OCI-LY7 (cell line): ENCODE results near the gene COL24A1. TPM values are rescaled to one million over a fixed set of nuclear protein-coding genes. Genes with fewer than 3 reads are reported as not detected.

ENCODE experiments used
- BruUV-seq: library from RNA; stranded (reverse); fragments of 400-500 nt; replicated peaks from 2 replicates; lab custom pipeline; 2021; lab: Mats Ljungman, UMichigan
- CTCF ChIA-PET: fragments of 300-600 bp; sonication (Branson Sonifier 250); formaldehyde crosslinking; loops from one replicate; lab custom pipeline; 2022; ENCODE audit warnings: antibody characterized with exemption; ENCODE audit not compliant: unreplicated experiment; lab: Charles Lee
- POLR2A ChIA-PET: fragments of 300-600 bp; sonication (Branson Sonifier 250); formaldehyde crosslinking; loops from one replicate; lab custom pipeline; 2022; ENCODE audit warnings: antibody characterized with exemption; lab: Charles Lee
- DNase-seq: peaks from one replicate; pipeline ENCODE4 v3.0.0-alpha.2; 2015; ENCODE audit warnings: low spot score
- H2AFZ ChIP-seq: fragments of 200-600 bp; sonication (generic), shearing (Covaris generic); 2 replicates; pipeline ENCODE4 v1.6.1; 2014; ENCODE audit warnings: mild to moderate bottlenecking, antibody characterized with exemption, low read length, moderate library complexity
- H3K27ac ChIP-seq: fragments of 200-600 bp; sonication (generic); 2 replicates; pipeline ENCODE4 v1.5.1; 2014; ENCODE audit warnings: mixed run types, low read depth, mild to moderate bottlenecking, moderate library complexity, low read length, inconsistent platforms; ENCODE audit not compliant: poor library complexity, severe bottlenecking
- H3K36me3 ChIP-seq: fragments of 200-600 bp; sonication (generic); 2 replicates; pipeline ENCODE4 v1.6.1; 2014; ENCODE audit warnings: mild to moderate bottlenecking, antibody characterized with exemption, low read length, moderate library complexity, mixed read lengths; ENCODE audit not compliant: insufficient read depth
- H3K4me1 ChIP-seq: fragments of 200-600 bp; sonication (generic); 2 replicates; pipeline ENCODE4 v1.5.1; 2014; ENCODE audit warnings: mild to moderate bottlenecking, low read length; ENCODE audit not compliant: insufficient read depth, poor library complexity, severe bottlenecking
- H3K4me2 ChIP-seq: fragments of 200-600 bp; sonication (generic); 2 replicates; pipeline ENCODE4 v1.6.1; 2014; ENCODE audit warnings: mild to moderate bottlenecking, low read length
- H3K4me3 ChIP-seq: fragments of 200-600 bp; sonication (generic); 2 replicates; pipeline ENCODE4 v1.5.1; 2014; ENCODE audit warnings: mild to moderate bottlenecking, low read depth, low read length; ENCODE audit not compliant: poor library complexity, severe bottlenecking
- H3K79me2 ChIP-seq: fragments of 200-600 bp; sonication (generic); 2 replicates; pipeline ENCODE4 v1.6.1; 2016; ENCODE audit warnings: low read depth, mild to moderate bottlenecking, low read length, moderate library complexity, mixed read lengths; ENCODE audit not compliant: insufficient read depth
- H3K9me2 ChIP-seq: fragments of 200-600 bp; sonication (generic); 2 replicates; pipeline ENCODE4 v1.6.1; 2016; ENCODE audit warnings: mild to moderate bottlenecking, low read length, mixed read lengths; ENCODE audit not compliant: insufficient read depth
- H3K9me3 ChIP-seq: fragments of 200-600 bp; sonication (generic); 2 replicates; pipeline ENCODE4 v1.6.1; 2014; ENCODE audit warnings: mild to moderate bottlenecking, mixed run types, low read length, mixed read lengths
- H4K20me1 ChIP-seq: fragments of 200-600 bp; sonication (generic); 2 replicates; pipeline ENCODE4 v1.6.1; 2014; ENCODE audit warnings: mild to moderate bottlenecking, antibody characterized with exemption, low read length, moderate library complexity, mixed read lengths; ENCODE audit not compliant: insufficient read depth
- CTCF ChIP-seq: fragments of 200-600 bp; sonication (generic); conservative IDR thresholded peaks from 2 replicates; pipeline ENCODE4 v1.5.1; 2014; ENCODE audit warnings: mild to moderate bottlenecking, antibody characterized with exemption, low read length, moderate library complexity, mixed read lengths
- EZH2phosphoT487 ChIP-seq: fragments of 200-600 bp; sonication (generic); IDR thresholded peaks from 2 replicates; pipeline ENCODE4 v1.6.1; 2018; ENCODE audit warnings: low read depth, borderline replicate concordance, mild to moderate bottlenecking, mixed run types, antibody characterized with exemption, low read length, moderate library complexity, mixed read lengths
- intact Hi-C: fragments of 100-400 bp; cut with micrococcal nuclease; formaldehyde crosslinking; loops from one replicate; pipeline ENCODE4 v1.10.0; 2022; ENCODE audit not compliant: unreplicated experiment
- total RNA-seq, 2 experiments: library from RNA; depleted of rRNA in 1 of 2; stranded (reverse); fragments of >200 nt in 1 of 2; shearing (Covaris generic) in 1 of 2; gene quantifications; 2 replicates each; pipeline ENCODE4 v1.2.3, GENCODE V29; 2014 to 2022

COL24A1 gene
- total RNA-seq, 2 experiments from 2014 or later: 0.06 to 0.23 TPM

DNA sequence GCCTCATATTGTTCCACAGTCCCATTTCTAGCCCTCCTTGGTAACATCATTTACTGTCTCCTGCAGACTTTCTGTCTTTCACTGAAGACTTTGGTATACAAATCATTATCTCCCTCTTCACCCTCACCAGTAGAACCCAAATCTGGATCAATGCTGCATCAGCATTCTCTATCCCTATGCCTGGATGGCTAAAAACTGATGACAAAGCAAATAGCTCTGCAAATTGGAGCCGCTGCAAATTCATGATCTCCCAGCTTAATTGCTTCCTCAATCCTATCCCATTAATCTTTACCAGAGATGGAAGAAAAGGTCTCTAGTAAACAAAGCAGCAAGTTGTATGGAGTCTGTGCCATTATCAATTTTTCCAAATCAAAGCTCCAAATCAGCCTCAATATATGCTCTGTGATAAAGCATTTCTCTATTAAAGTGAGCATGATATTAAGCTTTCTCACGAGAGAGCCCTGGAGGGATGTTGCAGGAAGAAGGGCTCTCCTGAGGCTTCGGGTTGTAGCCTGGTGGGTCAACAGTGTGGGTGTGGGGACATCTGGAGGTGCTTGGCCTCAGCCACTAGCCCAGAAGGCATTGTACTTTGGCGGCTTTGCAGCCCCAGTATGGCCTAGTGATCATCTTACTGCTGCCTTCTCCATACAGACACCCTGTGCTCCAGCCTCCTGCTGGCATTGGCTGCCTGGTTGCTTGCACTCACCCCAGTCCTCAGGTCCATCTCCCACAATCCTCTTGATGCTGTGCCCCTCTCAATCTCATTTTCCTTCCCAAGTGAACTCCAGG, 46.2 kb upstream of the COL24A1 start:
- no peak for TF ChIP-seq CTCF
- TF ChIP-seq EZH2phosphoT487: no peak
- POLR2A ChIA-PET: no interaction called here
- Histone ChIP-seq H3K9me3 (no peaks in the 10 kb centered on the region), H3K4me2 (no peak overlapping the region), H2AFZ (no peak overlapping the region), H3K4me3 (no peak overlapping the region), H3K4me1 (no peaks in the 10 kb centered on the region), H3K79me2 (no peaks in the 10 kb centered on the region), H4K20me1 (no peaks in the 10 kb centered on the region), H3K9me2 (no peaks in the 10 kb centered on the region), H3K27ac (no peak overlapping the region), H3K36me3 (no peaks in the 10 kb centered on the region)
- no TSS peak for BruUV-seq
- intact Hi-C loops: no loop called here
- no peak for DNase-seq
- CTCF ChIA-PET: no interaction called here

- ChIA-PET POLR2A (interaction anchor here (0.6 to 0.9 kb wide), 2 partner anchors 9 to 787 kb away, joined by 3 read pairs; no protein-coding TSS in a partner anchor), CTCF (no interaction called here)
- H3K27ac ChIP-seq: no peak overlapping the region
- no peak overlapping the region for H2AFZ ChIP-seq
- H3K9me2 ChIP-seq: no peaks in the 10 kb centered on the region
- no peak for TF ChIP-seq CTCF
- TF ChIP-seq EZH2phosphoT487: no peak
- no peaks in the 10 kb centered on the region for H3K4me1 ChIP-seq
- no peaks in the 10 kb centered on the region for H3K79me2 ChIP-seq
- no peaks in the 10 kb centered on the region for H3K36me3 ChIP-seq
- H4K20me1 ChIP-seq: no peaks in the 10 kb centered on the region
- no peak overlapping the region for H3K4me2 ChIP-seq
- H3K9me3 ChIP-seq: no peaks in the 10 kb centered on the region
- no TSS peak for BruUV-seq
- intact Hi-C loops: no loop called here
- H3K4me3 ChIP-seq: no peak overlapping the region
- DNase-seq: no peak
These were observed 44.7 kb upstream of the COL24A1 start for GRCh38 chr1:86201311-86201710.

DNA sequence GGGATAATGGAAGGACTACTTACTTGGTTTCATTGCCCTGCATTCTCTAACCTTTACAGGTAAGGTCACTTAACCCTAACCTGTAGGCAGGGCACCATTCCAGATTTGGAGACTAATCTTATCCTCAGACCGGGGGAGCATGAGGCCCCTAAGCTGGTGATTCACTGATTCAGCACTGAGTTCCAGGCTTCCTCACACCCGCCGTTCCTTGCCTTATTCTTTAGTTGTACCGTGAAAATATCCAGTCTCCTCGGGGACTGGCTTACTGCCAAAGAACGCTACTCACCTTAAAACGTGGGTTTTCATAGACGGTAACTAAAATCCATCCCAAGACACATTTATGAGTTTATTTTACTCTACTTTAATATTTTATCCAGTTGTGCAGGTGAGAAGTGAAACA, 44.3 kb upstream of the COL24A1 start:
- no peak for DNase-seq
- CTCF ChIA-PET: no interaction called here
- Histone ChIP-seq H3K4me2 (no peak overlapping the region), H3K9me2 (no peaks in the 10 kb centered on the region), H3K9me3 (no peaks in the 10 kb centered on the region), H3K36me3 (no peaks in the 10 kb centered on the region), H2AFZ (no peak overlapping the region), H3K4me1 (no peaks in the 10 kb centered on the region), H4K20me1 (no peaks in the 10 kb centered on the region), H3K27ac (no peak overlapping the region), H3K79me2 (no peaks in the 10 kb centered on the region), H3K4me3 (no peak overlapping the region)
- POLR2A ChIA-PET: interaction anchor here (0.5 to 0.9 kb wide), 2 partner anchors 9 to 1546 kb away, joined by 3 read pairs; no protein-coding TSS in a partner anchor
- intact Hi-C loops: no loop called here
- TF ChIP-seq CTCF: no peak
- no peak for TF ChIP-seq EZH2phosphoT487
- BruUV-seq: no TSS peak
